Mammary epithelial cell (primary cell): Measurements from ENCODE around the gene NHLH1.

Experiments
- EZH2 ChIP-seq: IDR thresholded peaks from 2 replicates; pipeline ENCODE4 v1.6.1; 2012; ENCODE audit warnings: low read length, inconsistent platforms, borderline replicate concordance
- TF ChIP-seq, protein P1 (sequence below), 2 donors: IDR thresholded peaks in 1 of 2; conservative IDR thresholded peaks in 1 of 2; 2 replicates each; pipeline ENCODE4 v1.5.1; 2011 to 2012; ENCODE audit warnings: inconsistent platforms in 2 of 2, low read length in 2 of 2, mild to moderate bottlenecking in 2 of 2, control low read depth in 1 of 2, low read depth in 1 of 2; ENCODE audit not compliant: insufficient read depth in 1 of 2; ENCODE audit errors: extremely low read depth in 1 of 2

DNA sequence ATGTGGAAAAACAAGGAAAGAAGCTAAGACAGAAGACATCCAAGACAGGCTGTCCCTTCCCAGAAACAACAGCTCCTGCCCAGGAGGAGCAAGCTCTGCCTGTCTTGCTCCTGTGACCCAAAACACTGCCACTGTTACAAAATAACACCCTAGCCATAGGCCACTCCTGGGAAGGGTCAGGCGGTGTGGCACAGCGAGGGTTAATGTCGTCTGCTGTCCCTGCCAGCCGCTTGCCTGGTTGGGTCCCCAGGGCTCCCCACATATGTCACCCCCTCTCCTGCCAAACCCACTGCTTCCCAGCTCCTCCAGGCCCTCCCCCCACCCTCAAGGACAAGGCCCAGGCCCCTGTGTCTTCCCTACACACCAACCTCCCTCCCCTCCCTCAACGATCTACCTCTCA is 3.9 kb upstream of the NHLH1 start:
- TF ChIP-seq, protein P1, sequence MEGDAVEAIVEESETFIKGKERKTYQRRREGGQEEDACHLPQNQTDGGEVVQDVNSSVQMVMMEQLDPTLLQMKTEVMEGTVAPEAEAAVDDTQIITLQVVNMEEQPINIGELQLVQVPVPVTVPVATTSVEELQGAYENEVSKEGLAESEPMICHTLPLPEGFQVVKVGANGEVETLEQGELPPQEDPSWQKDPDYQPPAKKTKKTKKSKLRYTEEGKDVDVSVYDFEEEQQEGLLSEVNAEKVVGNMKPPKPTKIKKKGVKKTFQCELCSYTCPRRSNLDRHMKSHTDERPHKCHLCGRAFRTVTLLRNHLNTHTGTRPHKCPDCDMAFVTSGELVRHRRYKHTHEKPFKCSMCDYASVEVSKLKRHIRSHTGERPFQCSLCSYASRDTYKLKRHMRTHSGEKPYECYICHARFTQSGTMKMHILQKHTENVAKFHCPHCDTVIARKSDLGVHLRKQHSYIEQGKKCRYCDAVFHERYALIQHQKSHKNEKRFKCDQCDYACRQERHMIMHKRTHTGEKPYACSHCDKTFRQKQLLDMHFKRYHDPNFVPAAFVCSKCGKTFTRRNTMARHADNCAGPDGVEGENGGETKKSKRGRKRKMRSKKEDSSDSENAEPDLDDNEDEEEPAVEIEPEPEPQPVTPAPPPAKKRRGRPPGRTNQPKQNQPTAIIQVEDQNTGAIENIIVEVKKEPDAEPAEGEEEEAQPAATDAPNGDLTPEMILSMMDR (conservative IDR thresholded peaks at IDR 0.05 in 1 of 2, IDR thresholded peaks at IDR 0.05 in 1 of 2; ENCODE audit: extremely low read depth in 1 of 2, insufficient read depth in 1 of 2, low read depth in 1 of 2, low read length in 2 of 2) = no peak
- TF ChIP-seq EZH2 = no peak
